ENCODE data around the gene CD244.

CD244 gene

GRCh38 chr1:160844447-160845232 is 18.0 kb downstream of the CD244 start:
- DNase-seq = no peak

DNA sequence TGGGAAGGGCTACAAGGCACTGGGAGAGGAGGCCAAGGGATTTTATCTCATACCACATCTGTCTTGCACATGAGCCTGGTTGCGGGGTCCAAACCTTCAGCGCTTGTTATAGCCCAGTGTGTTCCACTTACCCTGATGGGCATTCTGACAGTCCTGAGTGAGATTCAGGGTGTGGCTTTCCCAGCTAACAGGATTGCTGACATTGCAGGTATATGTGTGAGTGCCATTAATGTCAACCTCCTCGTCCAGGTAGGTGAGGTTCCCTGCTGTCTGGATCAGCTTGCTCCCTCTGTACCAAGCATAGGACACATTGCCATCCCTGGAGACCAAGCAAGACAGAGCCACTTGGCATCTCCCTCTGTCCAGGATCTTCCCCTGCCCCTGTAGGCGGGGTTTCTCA is 21.6 kb downstream of the CD244 start:
- DNase-seq = no peak

- no peak for DNase-seq
Observed at GRCh38 chr1:160839746-160840145, 22.9 kb downstream of the CD244 start.

DNA sequence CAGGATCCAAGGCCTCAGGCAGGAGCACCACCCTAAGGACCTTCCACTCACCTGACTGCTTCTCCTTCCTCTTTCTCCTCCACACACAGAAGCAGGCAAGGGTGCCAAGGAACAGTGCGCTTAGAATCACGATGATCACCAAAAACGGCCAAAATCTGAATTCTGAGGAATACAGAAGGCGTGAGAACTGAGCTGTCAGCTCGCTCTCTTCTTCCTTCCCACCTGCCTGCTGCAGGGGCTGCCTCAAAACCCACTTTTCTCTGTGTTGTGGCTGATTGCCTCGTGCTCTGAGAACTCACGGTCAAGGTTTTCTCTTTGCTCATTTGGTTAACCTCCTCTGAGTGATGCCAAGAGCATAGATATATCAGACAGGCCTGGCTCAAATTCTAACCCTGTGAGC is 23.8 kb downstream of the CD244 start:
- no peak for DNase-seq

GRCh38 chr1:160837558-160838205 is 25.0 kb downstream of the CD244 start:
- no peak for DNase-seq

GRCh38 chr1:160836981-160837557 is 25.6 kb downstream of the CD244 start:
- DNase-seq = no peak

- DNase-seq = peak; percentile 33 to 35
Observed at GRCh38 chr1:160836561-160836960, 26.1 kb downstream of the CD244 start.

DNA sequence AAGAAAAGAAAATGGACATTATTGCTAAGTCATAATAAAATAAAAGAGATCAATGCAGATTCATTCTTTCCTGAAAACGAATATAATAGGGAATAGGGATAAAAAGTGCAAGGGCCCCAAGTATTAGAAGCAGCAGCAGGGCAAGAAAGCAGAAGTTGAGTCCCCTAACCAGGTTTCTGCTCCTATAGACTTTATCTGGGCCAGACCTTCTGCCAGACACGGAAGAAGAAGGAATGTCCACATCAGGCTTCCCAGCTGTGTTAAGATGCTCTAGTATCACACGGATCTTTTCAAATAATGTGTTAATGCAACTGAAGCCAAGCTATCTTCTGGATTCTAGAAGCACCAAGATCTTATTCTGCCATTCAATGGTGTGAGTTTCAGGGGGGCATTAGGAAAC is 26.9 kb downstream of the CD244 start:
- no peak for DNase-seq

- DNase-seq = peak; percentile 47 to 76
Observed at GRCh38 chr1:160834945-160835565, 27.6 kb downstream of the CD244 start.

- DNase-seq = peak; percentile 51 to 67
Observed at GRCh38 chr1:160830321-160831153, 32.1 kb downstream of the CD244 start.

DNA sequence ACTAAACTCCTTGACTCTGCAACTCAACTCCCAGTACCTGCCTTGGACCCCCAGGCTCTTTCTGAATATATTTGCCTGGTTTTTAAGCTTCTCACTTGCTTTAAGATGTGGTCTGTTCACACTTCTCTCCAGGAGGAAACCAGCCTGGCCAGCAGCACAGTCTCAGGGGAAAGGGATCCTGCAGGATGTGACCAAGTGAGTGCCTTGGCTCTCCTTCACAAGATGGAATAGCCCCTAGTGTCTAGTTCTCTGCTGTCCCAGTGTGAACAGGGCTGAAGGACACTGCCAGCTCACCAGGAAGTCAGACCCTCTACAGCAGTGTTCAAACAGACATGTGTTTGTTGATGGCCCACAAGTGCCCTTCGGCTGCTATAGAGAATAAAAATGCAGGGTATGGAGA is 32.9 kb downstream of the CD244 start:
- DNase-seq = no peak

GRCh38 chr1:160827418-160827817 is 35.3 kb downstream of the CD244 start:
- DNase-seq = peak; percentile 77 to 80

DNA sequence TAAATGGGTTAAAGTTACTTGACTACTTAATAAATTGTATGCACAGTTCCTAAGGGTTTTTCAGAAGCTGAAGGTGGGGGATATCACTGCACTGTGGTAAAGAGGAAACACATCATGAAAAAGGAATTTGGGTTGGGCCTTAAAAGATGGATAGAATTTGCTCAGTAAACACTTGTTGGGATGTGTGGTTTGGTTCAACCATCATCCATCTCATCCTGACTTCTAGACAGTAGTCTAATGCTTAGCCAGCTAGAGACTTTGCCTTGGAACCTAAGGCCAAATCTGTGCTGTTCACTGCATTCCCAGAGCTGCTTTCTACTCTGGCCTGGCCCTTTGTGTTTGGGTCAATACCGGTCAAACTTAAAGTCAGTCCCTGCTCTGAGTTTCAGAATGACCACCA is 36.1 kb downstream of the CD244 start:
- DNase-seq = peak in 1 of 2 donors; percentile 29

DNA sequence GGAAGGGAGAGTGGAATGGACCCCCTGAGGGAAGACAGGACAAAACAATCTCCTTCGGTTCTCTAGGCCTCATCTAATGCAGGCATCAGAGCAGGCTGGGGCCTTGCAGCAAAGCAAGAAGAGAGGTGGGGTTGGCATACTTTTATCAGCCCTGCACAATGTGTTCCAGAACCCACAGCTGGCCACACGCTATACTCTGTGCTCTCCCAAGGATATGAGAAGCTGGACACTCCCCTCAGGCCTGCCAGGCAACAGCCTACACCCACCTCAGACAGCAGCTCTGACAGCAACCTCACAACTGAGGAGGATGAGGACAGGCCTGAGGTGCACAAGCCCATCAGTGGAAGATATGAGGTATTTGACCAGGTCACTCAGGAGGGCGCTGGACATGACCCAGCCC is 39.4 kb downstream of the CD244 start:
- DNase-seq = no peak

DNA sequence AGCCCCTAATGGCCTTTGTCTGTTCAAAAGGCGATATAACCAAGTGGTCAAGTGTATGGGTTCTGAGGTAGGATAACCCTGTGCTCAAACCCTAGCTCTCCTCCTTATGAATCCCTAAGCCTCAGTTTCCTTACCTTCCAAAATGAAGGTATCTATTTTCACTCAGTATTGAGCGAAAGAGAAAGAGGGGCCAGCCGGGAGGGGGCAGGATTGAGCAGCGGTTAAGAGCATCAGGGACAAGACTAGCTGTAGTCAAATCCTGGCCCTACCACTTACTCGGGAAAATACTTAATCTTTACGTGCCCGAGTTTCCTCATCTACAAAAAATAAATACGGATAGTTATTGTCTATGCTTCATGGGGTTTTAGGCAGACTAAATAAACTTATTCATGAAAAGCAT is 41.1 kb downstream of the CD244 start:
- no peak for DNase-seq

DNA sequence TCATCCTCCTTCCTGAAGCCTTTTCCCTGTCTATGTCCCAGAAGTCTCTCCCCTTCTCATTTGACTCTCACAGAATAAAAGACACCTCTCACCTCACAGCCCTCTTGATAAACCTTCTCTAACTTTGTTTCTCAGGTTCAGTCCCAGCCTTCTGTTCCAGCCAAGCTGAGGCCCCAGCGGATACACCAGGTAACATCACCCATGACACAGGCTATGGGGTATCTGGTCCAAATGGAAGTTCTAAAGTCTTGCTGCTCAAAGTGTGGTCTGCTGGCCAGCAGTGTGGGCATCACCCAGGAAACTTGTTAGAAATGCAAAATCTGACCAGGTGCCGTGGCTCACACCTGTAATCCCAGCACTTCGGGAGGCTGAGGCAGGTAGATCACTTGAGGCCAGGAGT is 43.5 kb downstream of the CD244 start:
- DNase-seq = no peak

- no peak for DNase-seq
Observed at GRCh38 chr1:160818207-160818937, 44.3 kb downstream of the CD244 start.

GRCh38 chr1:160814856-160815255 is 47.8 kb downstream of the CD244 start:
- DNase-seq = no peak

DNA sequence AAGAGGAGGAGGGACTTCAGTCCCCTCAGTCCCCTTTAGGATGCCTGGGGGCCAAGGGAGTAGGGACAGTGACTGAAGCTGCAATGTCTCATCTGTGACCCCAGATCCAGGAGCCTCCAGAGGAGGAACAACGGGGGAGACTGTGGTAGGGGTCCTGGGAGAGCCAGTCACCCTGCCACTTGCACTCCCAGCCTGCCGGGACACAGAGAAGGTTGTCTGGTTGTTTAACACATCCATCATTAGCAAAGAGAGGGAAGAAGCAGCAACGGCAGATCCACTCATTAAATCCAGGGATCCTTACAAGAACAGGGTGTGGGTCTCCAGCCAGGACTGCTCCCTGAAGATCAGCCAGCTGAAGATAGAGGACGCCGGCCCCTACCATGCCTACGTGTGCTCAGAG is 48.4 kb downstream of the CD244 start:
- DNase-seq = no peak

- DNase-seq = no peak
Observed at GRCh38 chr1:160813215-160813614, 49.5 kb downstream of the CD244 start.

- no peak for DNase-seq
Observed at GRCh38 chr1:160811147-160811546, 51.5 kb downstream of the CD244 start.

- no peak for DNase-seq
Observed at GRCh38 chr1:160810486-160810885, 52.2 kb downstream of the CD244 start.

All from inflammatory macrophage treated with lipopolysaccharide for 1 hour (primary cell).